Duodenal mucosa (tissue), 2 donors: ENCODE results near the gene ESR1.

Source experiments
- H3K27ac ChIP-seq: one replicate; pipeline ENCODE4 v1.7.0; 2013; ENCODE audit warnings: low read depth, low read length
- H3K27me3 ChIP-seq, 2 donors: one replicate each; pipeline ENCODE4 v1.7.0; 2013; ENCODE audit warnings: low read length in 2 of 2, control low read depth in 1 of 2; ENCODE audit not compliant: insufficient read depth in 2 of 2, control insufficient read depth in 1 of 2
- H3K36me3 ChIP-seq, 2 donors: one replicate each; pipeline ENCODE4 v1.7.0; 2013; ENCODE audit warnings: low read length in 2 of 2, control low read depth in 1 of 2; ENCODE audit not compliant: insufficient read depth in 2 of 2, control insufficient read depth in 1 of 2
- H3K4me1 ChIP-seq, 2 donors: one replicate each; pipeline ENCODE4 v1.7.0; 2013; ENCODE audit warnings: low read length in 2 of 2, control low read depth in 1 of 2; ENCODE audit not compliant: insufficient read depth in 2 of 2, control insufficient read depth in 1 of 2
- H3K4me3 ChIP-seq, 2 donors: one replicate each; pipeline ENCODE4 v1.7.0; 2013; ENCODE audit warnings: low read length in 2 of 2, low read depth in 1 of 2
- H3K9ac ChIP-seq, 2 donors: one replicate each; pipeline ENCODE4 v1.7.0; 2013; ENCODE audit warnings: low read length in 2 of 2, low read depth in 1 of 2
- H3K9me3 ChIP-seq, 2 donors: one replicate each; pipeline ENCODE4 v1.7.0; 2013; ENCODE audit warnings: low read length in 2 of 2, control low read depth in 1 of 2; ENCODE audit not compliant: control insufficient read depth in 1 of 2

The ESR1 gene

DNA sequence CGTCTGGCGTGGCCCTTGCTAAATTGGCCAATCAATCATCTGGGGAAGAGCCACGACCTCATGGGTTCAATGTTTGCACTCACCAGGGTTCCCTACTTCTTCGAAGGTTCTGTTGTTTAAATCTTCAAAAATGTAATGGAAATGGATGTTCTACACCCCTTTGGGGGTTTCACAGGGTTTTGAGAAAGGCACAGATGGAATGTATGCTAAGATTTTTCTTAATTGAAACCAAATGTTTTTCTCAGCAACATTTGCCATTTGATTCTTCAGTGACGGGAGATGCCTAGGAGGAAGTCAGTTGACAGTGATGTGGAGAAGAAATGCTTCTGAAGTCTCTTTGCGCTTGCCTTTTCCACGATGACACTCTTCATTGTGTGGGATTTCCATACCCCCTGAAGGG lies 312.3 kb downstream of the ESR1 start:
- Histone ChIP-seq H3K9me3 (no peaks in the 10 kb centered on the region), H3K36me3 (peaks cover 0 to 14% of the 10 kb centered on the region in 2 donors), H3K9ac (no peak overlapping the region), H3K4me3 (no peak overlapping the region), H3K4me1 (no peaks in the 10 kb centered on the region), H3K27me3 (no peaks in the 10 kb centered on the region), H3K27ac (no peak overlapping the region)

DNA sequence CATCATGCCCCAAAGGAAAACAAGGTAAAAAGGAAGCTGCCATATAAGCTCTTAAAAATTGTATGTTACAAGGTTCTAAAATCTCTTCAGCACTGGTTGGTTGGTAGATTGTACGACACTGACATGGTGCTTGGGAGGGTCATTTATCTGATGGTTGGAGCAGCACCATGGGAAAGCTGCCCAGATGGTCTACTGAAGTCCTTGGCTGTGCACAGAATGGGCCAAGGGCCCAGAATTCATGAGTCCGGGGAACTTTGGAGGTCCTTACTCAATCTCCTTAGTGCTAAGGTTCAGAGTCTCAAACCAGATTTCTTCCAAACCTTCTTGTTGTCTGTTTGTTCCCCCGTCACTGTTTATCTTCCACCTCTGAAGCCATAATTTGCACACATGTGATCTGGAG lies 314.4 kb downstream of the ESR1 start:
- no peaks in the 10 kb centered on the region for H3K9me3 ChIP-seq
- no peak overlapping the region for H3K4me3 ChIP-seq
- no peak overlapping the region for H3K9ac ChIP-seq
- H3K27me3 ChIP-seq = no peaks in the 10 kb centered on the region
- no peak overlapping the region for H3K27ac ChIP-seq
- H3K4me1 ChIP-seq = no peaks in the 10 kb centered on the region
- peaks cover 0 to 14% of the 10 kb centered on the region in 2 donors for H3K36me3 ChIP-seq

DNA sequence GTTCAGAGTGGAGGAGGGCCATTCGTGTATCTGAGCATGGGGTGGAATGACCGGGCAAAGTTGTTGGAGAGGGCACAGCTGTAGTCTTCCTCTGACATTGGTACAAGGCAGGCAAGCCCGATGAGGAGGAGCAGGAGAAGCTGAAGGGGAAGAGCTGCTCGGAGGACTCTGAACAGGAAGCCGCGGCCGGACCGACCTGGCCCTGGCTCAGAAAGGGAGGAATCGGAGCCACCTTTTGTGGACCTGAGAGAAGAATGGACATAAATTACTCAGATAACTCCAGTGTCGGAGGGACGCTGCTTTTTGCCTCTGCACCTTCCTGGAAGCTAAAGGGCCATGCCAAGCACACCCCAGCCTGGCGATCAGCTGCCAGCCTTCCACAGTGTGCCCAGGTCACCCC lies 315.0 kb downstream of the ESR1 start:
- Histone ChIP-seq H3K27me3 (no peaks in the 10 kb centered on the region), H3K4me3 (no peak overlapping the region), H3K9ac (no peak overlapping the region), H3K4me1 (no peaks in the 10 kb centered on the region), H3K9me3 (no peaks in the 10 kb centered on the region), H3K27ac (no peak overlapping the region), H3K36me3 (peaks cover 0 to 14% of the 10 kb centered on the region in 2 donors)

DNA sequence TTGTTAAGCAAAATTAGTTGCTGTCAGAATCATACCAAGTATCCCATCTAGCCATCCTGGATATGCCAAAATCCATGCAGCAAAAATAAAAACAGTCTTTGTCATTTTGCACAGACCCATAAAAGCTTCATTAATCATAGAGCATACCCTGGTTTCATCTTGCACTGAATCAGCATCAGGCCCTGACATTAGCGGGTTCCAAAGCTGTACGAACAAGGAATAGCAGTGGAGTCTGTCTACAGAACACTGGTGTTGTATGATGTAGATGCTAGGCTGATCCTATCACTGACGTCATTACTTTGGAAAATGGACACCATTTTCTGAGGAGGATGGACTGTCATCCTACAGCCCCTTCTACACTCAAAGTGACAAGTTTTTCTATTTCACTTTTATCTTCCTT lies 315.6 kb downstream of the ESR1 start:
- no peak overlapping the region for H3K9ac ChIP-seq
- no peaks in the 10 kb centered on the region for H3K4me1 ChIP-seq
- peaks cover 0 to 17% of the 10 kb centered on the region in 2 donors for H3K36me3 ChIP-seq
- no peak overlapping the region for H3K27ac ChIP-seq
- no peak overlapping the region for H3K4me3 ChIP-seq
- H3K27me3 ChIP-seq = no peaks in the 10 kb centered on the region
- H3K9me3 ChIP-seq = no peaks in the 10 kb centered on the region

DNA sequence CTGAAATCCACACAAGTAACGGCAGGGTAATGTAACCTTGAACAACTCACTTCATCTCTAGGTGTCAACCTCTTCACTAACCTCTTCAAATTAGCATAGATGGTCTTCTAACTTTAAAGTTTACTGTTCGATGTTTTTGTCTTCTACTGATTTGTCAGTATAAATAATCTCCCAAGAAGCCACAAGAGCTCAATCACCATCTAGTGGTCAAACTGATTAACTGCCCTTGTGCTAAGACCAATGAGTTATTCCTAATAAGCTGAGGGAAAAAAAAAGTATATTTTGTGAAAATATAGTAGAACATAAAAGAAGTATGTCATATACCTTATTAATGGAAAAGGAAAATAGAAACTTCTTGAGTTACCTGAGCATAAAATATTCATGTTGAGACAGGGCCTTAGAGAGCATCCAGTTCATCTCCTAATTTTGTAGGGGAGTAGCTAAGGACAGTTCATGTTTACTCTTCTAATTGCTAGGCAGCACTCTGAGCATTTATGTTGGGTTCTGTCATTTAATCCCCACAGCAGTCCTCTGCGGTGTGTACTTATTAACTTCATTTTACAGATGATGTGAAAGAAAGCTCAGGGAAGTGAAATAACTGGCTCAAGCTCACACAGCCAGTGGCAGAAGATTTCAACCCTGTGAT lies 317.1 kb downstream of the ESR1 start:
- Histone ChIP-seq H3K4me1 (no peaks in the 10 kb centered on the region), H3K9ac (no peak overlapping the region), H3K36me3 (peaks cover 6 to 25% of the 10 kb centered on the region in 2 donors), H3K27ac (no peak overlapping the region), H3K27me3 (no peaks in the 10 kb centered on the region), H3K9me3 (no peaks in the 10 kb centered on the region), H3K4me3 (no peak overlapping the region)

DNA sequence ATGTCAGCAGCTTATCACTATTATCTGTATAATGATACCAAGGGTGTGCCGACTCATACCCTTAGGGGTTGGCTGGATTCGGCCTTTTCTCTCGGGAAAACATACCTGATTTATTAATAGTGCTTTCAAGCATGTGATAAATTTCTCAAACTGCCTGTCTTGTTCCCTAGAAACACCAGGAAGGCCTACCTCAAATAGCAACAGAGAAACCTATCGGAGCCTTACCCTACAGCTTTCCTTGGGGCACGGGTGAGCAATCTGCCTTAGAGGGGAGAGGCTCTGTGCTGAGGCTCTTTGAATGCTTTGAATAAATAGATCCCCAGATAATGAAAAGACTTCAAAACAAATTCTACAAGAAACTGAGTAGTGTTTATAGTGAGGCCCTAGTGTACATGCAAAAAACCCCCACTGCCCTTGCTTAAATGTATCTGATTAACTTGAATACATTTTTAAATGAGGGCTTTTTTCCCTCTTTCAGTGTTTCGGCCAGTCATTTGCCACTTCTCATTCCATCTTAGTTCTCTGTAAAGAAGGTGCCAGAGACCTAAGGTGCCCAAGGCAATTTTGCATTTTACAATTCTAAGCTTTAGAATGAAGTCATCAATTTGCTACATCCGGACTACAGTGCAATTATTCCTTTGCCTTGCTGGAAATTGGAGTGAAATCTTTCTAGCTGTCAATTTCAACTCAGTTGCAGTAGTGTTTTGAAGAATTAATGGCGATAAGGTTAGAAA lies 320.1 kb downstream of the ESR1 start:
- H3K36me3 ChIP-seq = peaks cover 12 to 25% of the 10 kb centered on the region in 2 donors
- H3K27me3 ChIP-seq = no peaks in the 10 kb centered on the region
- H3K4me3 ChIP-seq = no peak overlapping the region
- H3K27ac ChIP-seq = no peak overlapping the region
- no peaks in the 10 kb centered on the region for H3K4me1 ChIP-seq
- H3K9ac ChIP-seq = no peak overlapping the region
- no peaks in the 10 kb centered on the region for H3K9me3 ChIP-seq

DNA sequence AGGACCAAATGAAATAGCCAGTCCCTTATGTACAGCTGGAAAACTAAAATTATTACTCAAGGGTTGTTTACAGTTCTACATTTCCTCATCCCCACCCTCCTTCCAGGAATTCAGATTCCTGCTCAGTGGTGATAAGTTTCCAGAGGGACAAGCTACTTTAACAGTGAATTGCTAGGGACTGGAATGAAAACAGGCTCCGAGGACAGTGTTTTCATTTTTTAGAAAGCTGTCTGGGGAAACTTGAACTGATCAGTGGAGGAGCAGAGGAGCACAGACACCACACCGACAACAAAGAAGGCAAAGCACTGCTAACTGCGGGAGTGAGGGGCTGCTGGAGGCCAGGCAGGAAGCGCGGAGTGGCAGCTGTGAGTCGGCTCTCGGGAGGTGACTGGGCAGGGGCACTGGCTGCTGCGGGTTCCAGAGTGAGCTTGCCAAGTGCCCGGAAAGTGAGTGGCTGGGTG lies 322.2 kb downstream of the ESR1 start:
- no peak overlapping the region for H3K27ac ChIP-seq
- H3K4me3 ChIP-seq = peak overlapping the region; percentile 36 to 48
- H3K9me3 ChIP-seq = no peaks in the 10 kb centered on the region
- no peak overlapping the region for H3K9ac ChIP-seq
- no peaks in the 10 kb centered on the region for H3K4me1 ChIP-seq
- H3K27me3 ChIP-seq = no peaks in the 10 kb centered on the region
- peaks cover 17 to 32% of the 10 kb centered on the region in 2 donors for H3K36me3 ChIP-seq

DNA sequence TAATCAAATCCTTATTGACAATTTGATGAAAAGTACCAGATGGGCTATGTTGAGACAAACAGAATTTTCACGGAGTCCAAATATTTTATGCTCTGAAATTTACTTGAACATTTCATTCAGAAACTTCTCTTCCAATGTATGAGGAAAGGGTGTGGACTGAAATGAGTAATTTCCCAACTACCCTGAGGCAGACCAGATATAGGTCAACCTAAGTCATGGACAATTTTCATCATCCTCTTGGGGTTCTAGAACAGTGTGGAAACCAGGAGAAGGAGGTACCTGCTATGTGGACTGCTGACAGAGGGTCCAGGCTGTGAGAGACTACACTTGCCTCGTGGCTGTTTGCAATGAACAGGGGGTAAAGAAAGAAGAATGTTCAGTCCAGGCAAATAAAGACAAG lies 323.0 kb downstream of the ESR1 start:
- no peak overlapping the region for H3K4me3 ChIP-seq
- H3K4me1 ChIP-seq = no peaks in the 10 kb centered on the region
- no peak overlapping the region for H3K27ac ChIP-seq
- H3K36me3 ChIP-seq = peaks cover 17 to 38% of the 10 kb centered on the region in 2 donors
- H3K9me3 ChIP-seq = no peaks in the 10 kb centered on the region
- H3K27me3 ChIP-seq = no peaks in the 10 kb centered on the region
- no peak overlapping the region for H3K9ac ChIP-seq

DNA sequence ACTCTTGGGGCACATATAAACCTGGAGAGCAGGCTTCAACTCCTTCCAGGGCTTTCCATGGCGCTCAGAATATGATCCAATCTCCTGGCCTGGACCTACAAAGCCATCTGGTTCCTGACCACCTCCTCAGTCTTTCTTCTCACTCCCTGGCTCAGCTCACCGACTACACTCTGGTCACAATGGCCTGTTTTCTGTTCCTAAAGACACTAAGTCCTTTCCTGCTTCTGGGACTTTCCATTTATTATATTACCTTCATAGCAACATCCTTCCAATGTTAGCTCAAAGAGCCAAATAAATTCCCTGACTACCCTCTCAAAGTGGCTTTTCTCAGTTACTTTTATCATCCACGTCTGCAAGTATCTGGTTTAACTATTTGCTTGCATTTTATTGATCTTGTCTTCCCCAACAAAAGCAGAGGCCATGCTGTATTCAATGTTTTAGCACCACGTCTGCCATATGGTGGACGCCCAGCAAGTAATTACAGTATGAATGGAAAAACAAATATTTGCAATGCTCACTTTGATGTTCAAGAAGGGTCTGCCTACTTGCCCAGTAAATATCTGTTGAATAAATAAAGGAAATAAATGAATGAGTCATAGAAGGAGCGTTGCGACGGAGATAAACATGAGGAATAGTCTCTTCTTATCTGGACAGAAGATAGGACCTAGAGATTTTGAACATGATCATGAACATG lies 328.4 kb downstream of the ESR1 start:
- peaks cover 21 to 51% of the 10 kb centered on the region in 2 donors for H3K36me3 ChIP-seq
- no peak overlapping the region for H3K4me3 ChIP-seq
- H3K9me3 ChIP-seq = no peaks in the 10 kb centered on the region
- H3K27ac ChIP-seq = no peak overlapping the region
- H3K4me1 ChIP-seq = no peaks in the 10 kb centered on the region
- no peak overlapping the region for H3K9ac ChIP-seq
- H3K27me3 ChIP-seq = no peaks in the 10 kb centered on the region

DNA sequence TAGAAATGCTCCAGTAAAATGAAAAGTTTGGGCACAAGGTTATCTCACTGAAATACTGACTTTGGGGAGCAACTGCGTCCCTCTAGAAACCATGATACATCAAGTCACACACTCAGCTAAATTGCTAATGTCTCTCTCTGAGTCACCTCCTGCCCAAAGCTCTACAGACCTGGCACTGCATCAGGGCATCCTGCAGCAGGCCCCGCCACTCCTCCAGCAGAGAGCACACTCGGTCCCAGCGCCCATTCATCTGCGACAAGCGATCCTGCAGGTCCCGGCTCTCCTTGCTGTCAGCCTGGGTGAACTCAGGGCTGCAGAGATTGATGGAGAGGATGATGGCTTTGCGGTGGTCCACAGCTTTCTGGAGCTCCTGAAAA lies 329.0 kb downstream of the ESR1 start:
- Histone ChIP-seq H3K36me3 (peaks cover 23 to 50% of the 10 kb centered on the region in 2 donors), H3K9ac (no peak overlapping the region), H3K27ac (no peak overlapping the region), H3K27me3 (no peaks in the 10 kb centered on the region), H3K9me3 (no peaks in the 10 kb centered on the region), H3K4me1 (no peaks in the 10 kb centered on the region), H3K4me3 (no peak overlapping the region)
